ENCODE results near the gene CHURC1. TPM values are rescaled to one million over a fixed set of nuclear protein-coding genes. Genes with fewer than 3 reads are reported as not detected.

The CHURC1 gene
- total RNA-seq, 2 experiments from 2014 or later = 49.6 to 59.7 TPM

DNA sequence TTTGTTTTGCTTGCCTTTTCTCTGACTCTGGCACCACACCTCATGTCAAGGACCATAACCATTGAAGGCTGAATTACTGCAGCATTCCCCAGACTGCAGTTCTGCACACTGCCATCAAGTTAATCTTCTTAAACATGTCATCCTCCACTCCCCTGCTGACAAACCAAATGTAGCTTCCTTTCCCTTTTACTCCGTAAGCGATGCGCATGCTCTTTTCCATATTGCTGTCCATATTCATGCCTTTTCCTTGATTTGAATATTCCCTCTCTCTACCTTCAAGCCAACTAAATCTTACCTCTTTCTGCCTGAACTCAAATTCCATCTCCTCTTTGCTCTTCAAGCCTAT lies 14.7 kb downstream of the CHURC1 start:
- CTCF ChIA-PET = no interaction called here
- H3K4me3 Mint-ChIP-seq = no peak overlapping the region
- H3K4me1 Mint-ChIP-seq (ENCODE audit: low read depth) = peaks cover 20% of the 10 kb centered on the region
- H3K9me3 Mint-ChIP-seq = no peaks in the 10 kb centered on the region
- intact Hi-C loops (cut with micrococcal nuclease) = loop anchor here (1.0 to 10.0 kb wide), 5 partner anchors 44 to 1074 kb away; partner anchors contain the start of genes MAX, RAB15, SYNE2 and ZBTB1
- peaks cover 37% of the 10 kb centered on the region for H3K36me3 Mint-ChIP-seq (ENCODE audit: low read depth)
- DNase-seq = no peak
- H3K27me3 Mint-ChIP-seq (ENCODE audit: low read depth) = no peaks in the 10 kb centered on the region
- no peak overlapping the region for H3K27ac Mint-ChIP-seq

- peak overlapping the region; percentile 60 for H3K27ac Mint-ChIP-seq
- CTCF ChIA-PET = no interaction called here
- peaks cover 25% of the 10 kb centered on the region for H3K4me1 Mint-ChIP-seq (ENCODE audit: low read depth)
- H3K27me3 Mint-ChIP-seq (ENCODE audit: low read depth) = no peaks in the 10 kb centered on the region
- intact Hi-C loops (cut with micrococcal nuclease) = no loop called here
- H3K4me3 Mint-ChIP-seq = no peak overlapping the region
- H3K36me3 Mint-ChIP-seq (ENCODE audit: low read depth) = peaks cover 37% of the 10 kb centered on the region
- H3K9me3 Mint-ChIP-seq = no peaks in the 10 kb centered on the region
- DNase-seq = no peak
Observed at GRCh38 chr14:64930085-64930843, 16.0 kb downstream of the CHURC1 start.

DNA sequence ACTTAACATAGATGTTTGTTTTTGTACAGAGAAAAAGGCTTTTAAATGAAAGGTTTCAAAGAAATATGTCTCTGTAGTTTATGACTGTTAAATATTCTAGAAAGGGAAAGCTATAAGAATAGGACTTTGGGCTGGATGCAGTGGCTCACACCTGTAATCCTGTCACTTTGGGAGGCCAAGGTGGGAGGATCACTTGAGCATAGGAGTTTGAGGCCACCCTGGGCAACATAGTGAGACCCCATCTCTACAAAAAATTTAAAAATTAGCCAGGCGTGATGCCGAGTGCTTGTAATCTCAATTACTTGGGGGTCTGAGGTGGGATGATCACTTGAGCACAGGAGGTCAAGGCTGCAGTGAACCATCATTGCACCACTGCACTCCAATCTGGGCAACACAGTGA lies 16.9 kb downstream of the CHURC1 start:
- H3K27me3 Mint-ChIP-seq (ENCODE audit: low read depth) = no peaks in the 10 kb centered on the region
- peak overlapping the region; percentile 60 for H3K27ac Mint-ChIP-seq
- peaks cover 33% of the 10 kb centered on the region for H3K36me3 Mint-ChIP-seq (ENCODE audit: low read depth)
- DNase-seq = no peak
- no peak overlapping the region for H3K4me3 Mint-ChIP-seq
- CTCF ChIA-PET = no interaction called here
- intact Hi-C loops (cut with micrococcal nuclease) = no loop called here
- peaks cover 26% of the 10 kb centered on the region for H3K4me1 Mint-ChIP-seq (ENCODE audit: low read depth)
- H3K9me3 Mint-ChIP-seq = no peaks in the 10 kb centered on the region

DNA sequence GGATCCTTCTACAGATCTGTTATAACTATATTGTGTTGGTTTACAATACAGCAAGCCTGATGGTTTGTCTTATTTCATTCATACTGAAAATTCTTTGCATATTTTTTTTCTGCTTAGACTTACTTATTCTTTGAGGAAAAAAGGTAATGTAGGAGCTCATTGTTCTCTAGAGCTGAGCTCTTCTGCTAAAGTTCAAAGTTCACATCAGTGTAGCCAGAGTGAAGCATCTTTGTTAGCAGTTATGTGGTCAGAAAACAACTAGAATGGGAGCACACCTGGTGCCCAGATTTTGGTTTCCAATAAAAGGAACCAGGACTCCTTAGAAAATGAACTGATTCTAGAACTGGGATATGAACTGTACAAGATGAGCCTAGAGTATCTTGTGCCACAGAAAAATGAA lies 18.0 kb downstream of the CHURC1 start:
- peaks cover 27% of the 10 kb centered on the region for H3K4me1 Mint-ChIP-seq (ENCODE audit: low read depth)
- intact Hi-C loops (cut with micrococcal nuclease) = no loop called here
- H3K9me3 Mint-ChIP-seq = no peaks in the 10 kb centered on the region
- peaks cover 29% of the 10 kb centered on the region for H3K36me3 Mint-ChIP-seq (ENCODE audit: low read depth)
- no peak overlapping the region for H3K27ac Mint-ChIP-seq
- no peak for DNase-seq
- CTCF ChIA-PET = interaction anchor here (1.0 kb wide), 1 partner anchor 108 kb away, joined by 3 read pairs; no protein-coding TSS in a partner anchor
- no peaks in the 10 kb centered on the region for H3K27me3 Mint-ChIP-seq (ENCODE audit: low read depth)
- H3K4me3 Mint-ChIP-seq = no peak overlapping the region

DNA sequence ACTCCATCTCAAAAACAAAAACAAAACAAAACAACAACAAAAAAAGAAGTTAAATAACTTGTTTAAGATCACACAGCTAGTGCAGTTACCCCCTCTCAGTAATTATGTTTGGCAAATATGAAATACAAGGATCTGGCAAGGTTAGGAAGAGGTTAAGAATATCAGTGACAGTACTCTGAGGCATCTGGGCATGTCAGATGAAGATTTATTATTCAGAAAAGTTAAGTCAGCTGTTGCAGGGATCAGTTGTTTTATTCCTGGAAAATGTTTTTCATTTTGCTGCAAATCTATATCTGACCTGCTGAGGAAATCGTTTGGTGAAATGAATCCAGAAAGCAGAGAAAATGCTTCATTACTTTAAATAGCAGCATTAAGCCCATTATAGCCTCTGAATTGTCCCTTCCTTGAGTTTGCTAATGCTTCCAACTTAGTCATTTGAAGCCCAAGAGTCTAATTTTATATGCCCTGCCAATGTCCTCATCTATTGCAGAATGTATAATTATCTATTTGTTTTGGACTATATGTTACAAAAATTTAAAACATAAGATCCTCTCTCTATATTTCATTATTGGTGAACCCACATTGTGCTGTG lies 20.2 kb downstream of the CHURC1 start:
- Mint-ChIP-seq H3K4me3 (no peak overlapping the region), H3K27me3 (ENCODE audit: low read depth) (no peaks in the 10 kb centered on the region), H3K9me3 (no peaks in the 10 kb centered on the region), H3K36me3 (ENCODE audit: low read depth) (peaks cover 37% of the 10 kb centered on the region), H3K4me1 (ENCODE audit: low read depth) (peaks cover 43% of the 10 kb centered on the region), H3K27ac (no peak overlapping the region)
- intact Hi-C loops (cut with micrococcal nuclease) = no loop called here
- no peak for DNase-seq
- CTCF ChIA-PET = no interaction called here

GRCh38 chr14:64935508-64935907 lies 21.3 kb downstream of the CHURC1 start:
- intact Hi-C loops (cut with micrococcal nuclease) = no loop called here
- peaks cover 32% of the 10 kb centered on the region for H3K36me3 Mint-ChIP-seq (ENCODE audit: low read depth)
- no peaks in the 10 kb centered on the region for H3K27me3 Mint-ChIP-seq (ENCODE audit: low read depth)
- no peaks in the 10 kb centered on the region for H3K9me3 Mint-ChIP-seq
- CTCF ChIA-PET = interaction anchor here (0.6 to 1.6 kb wide), 6 partner anchors 9 to 613 kb away, joined by 3 to 13 read pairs (median 4); no protein-coding TSS in a partner anchor
- no peak overlapping the region for H3K4me3 Mint-ChIP-seq
- no peak for DNase-seq
- H3K4me1 Mint-ChIP-seq (ENCODE audit: low read depth) = peaks cover 49% of the 10 kb centered on the region
- peak overlapping the region; percentile 5 for H3K27ac Mint-ChIP-seq

DNA sequence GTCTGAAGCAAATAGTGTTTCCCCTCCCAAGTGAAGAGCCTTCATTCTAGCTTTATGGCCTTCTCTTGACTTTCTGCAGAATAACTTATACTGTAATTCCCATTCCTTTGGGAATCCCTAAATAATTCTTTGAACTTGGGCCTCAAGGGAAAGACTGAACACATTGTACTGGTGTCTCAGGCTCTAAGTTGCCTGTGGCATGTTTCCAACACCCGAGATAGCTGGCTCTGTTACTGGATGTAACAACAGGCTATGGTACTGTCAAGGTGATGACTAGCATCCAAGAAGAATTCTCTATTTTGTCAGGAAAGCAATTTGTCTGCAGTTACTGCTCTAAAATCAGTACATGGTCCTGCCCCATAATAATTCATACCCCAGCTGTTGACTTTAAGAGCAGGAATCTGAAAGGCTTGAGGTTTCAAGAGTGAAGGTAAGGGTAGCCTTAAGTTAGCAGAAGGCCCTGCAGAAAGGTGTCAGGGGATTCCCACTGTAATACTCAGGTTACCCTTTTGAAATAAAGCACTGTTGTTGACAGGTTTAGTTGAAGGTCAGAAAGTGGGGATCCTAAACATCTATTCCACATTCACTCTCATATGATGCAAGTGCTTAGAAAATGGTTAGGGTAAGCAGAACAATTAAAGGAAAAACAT lies 23.0 kb downstream of the CHURC1 start:
- H3K27me3 Mint-ChIP-seq (ENCODE audit: low read depth) = no peaks in the 10 kb centered on the region
- peaks cover 23% of the 10 kb centered on the region for H3K36me3 Mint-ChIP-seq (ENCODE audit: low read depth)
- CTCF ChIA-PET = interaction anchor here (0.6 to 1.1 kb wide), 4 partner anchors 22 to 57 kb away, joined by 3 to 4 read pairs (median 3); partner anchors contain the start of genes CHURC1 and SPTB
- no peak overlapping the region for H3K27ac Mint-ChIP-seq
- peaks cover 53% of the 10 kb centered on the region for H3K4me1 Mint-ChIP-seq (ENCODE audit: low read depth)
- no peak overlapping the region for H3K4me3 Mint-ChIP-seq
- intact Hi-C loops (cut with micrococcal nuclease) = no loop called here
- no peak for DNase-seq
- no peaks in the 10 kb centered on the region for H3K9me3 Mint-ChIP-seq

- Mint-ChIP-seq H3K9me3 (no peaks in the 10 kb centered on the region), H3K36me3 (ENCODE audit: low read depth) (peaks cover 21% of the 10 kb centered on the region), H3K4me3 (no peak overlapping the region), H3K27ac (no peak overlapping the region), H3K4me1 (ENCODE audit: low read depth) (peaks cover 55% of the 10 kb centered on the region), H3K27me3 (ENCODE audit: low read depth) (no peaks in the 10 kb centered on the region)
- intact Hi-C loops (cut with micrococcal nuclease) = no loop called here
- DNase-seq = no peak
- CTCF ChIA-PET = no interaction called here
Observed at GRCh38 chr14:64937821-64938193, 23.6 kb downstream of the CHURC1 start.

DNA sequence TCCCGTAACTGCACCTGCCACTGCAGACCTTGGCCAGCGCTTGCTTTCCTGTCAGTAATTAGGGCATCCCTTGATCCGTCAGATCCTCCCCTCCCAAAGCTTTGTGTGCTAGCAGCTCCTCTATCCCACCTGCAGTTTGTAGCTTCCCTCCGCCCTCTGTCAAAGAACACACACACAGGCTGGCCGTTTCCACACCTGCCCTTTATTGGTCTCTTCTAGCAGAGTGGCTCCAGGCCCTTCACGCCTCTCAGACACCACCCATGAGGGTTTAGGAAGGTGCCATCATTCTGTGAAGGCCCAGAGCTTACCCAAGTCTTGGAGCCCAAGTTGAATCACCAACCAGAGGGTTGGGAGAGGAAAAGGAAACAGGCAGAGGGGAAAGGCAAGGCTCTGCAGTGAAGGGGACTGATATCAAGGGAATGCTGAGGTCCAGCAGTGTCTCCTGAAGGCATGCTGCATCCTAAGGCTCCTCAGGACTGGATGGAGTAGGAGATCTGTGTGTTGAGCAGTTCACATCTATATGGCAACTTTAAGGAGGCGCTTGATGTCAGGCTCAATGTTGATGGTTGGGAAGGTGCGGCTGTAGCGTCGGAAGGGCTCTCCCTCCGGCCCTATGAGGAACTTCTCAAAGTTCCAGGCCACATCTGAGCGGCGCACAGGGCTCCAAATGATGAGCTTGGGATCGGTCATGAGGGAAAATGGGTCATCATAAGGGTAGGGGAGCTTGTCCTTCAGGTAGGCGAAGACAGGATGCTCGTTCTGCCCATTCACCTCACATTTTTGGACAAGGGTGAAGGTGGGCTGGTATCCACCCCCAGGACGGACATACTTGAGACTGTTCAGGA lies 24.9 kb downstream of the CHURC1 start:
- H3K27ac Mint-ChIP-seq = no peak overlapping the region
- intact Hi-C loops (cut with micrococcal nuclease) = no loop called here
- H3K36me3 Mint-ChIP-seq (ENCODE audit: low read depth) = peaks cover 24% of the 10 kb centered on the region
- CTCF ChIA-PET = no interaction called here
- H3K9me3 Mint-ChIP-seq = no peaks in the 10 kb centered on the region
- no peak overlapping the region for H3K4me3 Mint-ChIP-seq
- no peaks in the 10 kb centered on the region for H3K27me3 Mint-ChIP-seq (ENCODE audit: low read depth)
- DNase-seq = no peak
- H3K4me1 Mint-ChIP-seq (ENCODE audit: low read depth) = peaks cover 65% of the 10 kb centered on the region

GRCh38 chr14:64939817-64940190 lies 25.5 kb downstream of the CHURC1 start:
- Mint-ChIP-seq H3K27me3 (ENCODE audit: low read depth) (no peaks in the 10 kb centered on the region), H3K4me3 (no peak overlapping the region)

GRCh38 chr14:64940336-64940910 lies 26.2 kb downstream of the CHURC1 start:
- DNase-seq = no peak
- intact Hi-C loops (cut with micrococcal nuclease) = no loop called here
- H3K27ac Mint-ChIP-seq = peak overlapping the region; percentile 6
- no peaks in the 10 kb centered on the region for H3K27me3 Mint-ChIP-seq (ENCODE audit: low read depth)
- peaks cover 60% of the 10 kb centered on the region for H3K4me1 Mint-ChIP-seq (ENCODE audit: low read depth)
- CTCF ChIA-PET = no interaction called here
- H3K36me3 Mint-ChIP-seq (ENCODE audit: low read depth) = peaks cover 24% of the 10 kb centered on the region
- H3K4me3 Mint-ChIP-seq = no peak overlapping the region
- H3K9me3 Mint-ChIP-seq = no peaks in the 10 kb centered on the region

More at GRCh38 chr14:64939817-64940190, 25.5 kb downstream of the CHURC1 start:
- H3K36me3 Mint-ChIP-seq (ENCODE audit: low read depth) = peaks cover 23% of the 10 kb centered on the region
- no peak for DNase-seq
- H3K27ac Mint-ChIP-seq = no peak overlapping the region
- peaks cover 62% of the 10 kb centered on the region for H3K4me1 Mint-ChIP-seq (ENCODE audit: low read depth)
- no peaks in the 10 kb centered on the region for H3K9me3 Mint-ChIP-seq
- CTCF ChIA-PET = no interaction called here
- intact Hi-C loops (cut with micrococcal nuclease) = no loop called here
